Activated CD8-positive, alpha-beta memory T cell treated with anti-CD3 and anti-CD28 coated beads, Interleukin-2, amount 50 U/mL, for 4 hours (primary cell): Measurements from ENCODE around the gene DTHD1.

Experiments
- DNase-seq: peaks from one replicate; pipeline ENCODE4 v3.0.0-alpha.2; 2020

DTHD1 gene

DNA sequence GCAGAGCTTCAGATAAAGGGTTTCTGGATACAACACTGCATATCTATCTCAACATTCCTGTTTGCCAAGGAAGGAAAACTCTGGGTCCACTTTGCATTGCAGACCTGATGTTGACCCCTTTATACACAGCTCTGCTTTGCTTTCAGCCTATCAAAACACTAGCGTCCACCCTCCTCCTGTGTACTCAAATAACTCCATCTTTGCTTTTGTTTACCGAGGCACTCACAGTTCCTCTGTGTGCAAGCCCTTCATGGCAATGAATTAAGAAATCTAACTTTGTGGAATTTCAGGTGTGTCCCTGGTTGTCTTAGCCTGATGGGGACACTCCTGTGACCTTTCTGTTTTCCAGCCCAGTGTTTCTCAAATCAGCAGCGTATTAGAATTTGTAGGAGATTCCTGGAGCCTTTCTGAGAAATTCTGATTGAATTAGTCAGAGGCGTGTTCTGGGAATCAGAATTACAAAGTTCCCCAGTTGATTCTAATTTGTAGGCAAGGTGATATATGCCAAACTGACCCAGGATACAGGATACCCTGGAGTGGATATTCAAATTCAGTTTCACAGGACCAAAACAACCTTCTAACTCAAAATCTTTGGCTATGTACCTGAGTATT is 68.6 kb downstream of the DTHD1 start:
- no peak for DNase-seq

DNA sequence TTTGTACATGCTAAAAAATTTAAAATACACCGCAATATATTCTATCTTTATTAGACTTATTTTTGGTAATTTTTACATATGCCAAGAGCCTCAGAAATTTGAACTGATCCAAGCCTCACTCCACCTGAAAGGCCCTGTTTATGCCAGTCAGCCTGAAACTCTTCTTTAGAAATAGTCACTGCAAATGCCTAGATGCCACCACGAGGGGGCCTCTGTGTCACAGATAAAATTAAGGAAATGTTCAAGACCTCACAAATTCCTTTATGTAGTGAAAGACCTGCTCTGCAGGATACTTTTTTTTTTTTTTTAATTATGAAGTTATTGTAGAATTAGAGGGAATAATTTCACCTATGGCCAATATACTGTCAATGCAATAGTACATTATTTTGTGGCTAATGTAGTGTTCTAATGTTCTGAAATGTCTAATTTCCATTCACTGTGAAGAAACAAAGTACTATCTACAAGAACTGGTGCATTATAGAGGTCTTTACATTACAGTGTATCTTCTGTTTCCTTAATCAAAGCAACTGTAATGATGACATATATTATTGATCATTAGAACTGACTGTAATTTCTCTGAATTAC is 69.8 kb downstream of the DTHD1 start:
- peak; percentile 78 for DNase-seq

DNA sequence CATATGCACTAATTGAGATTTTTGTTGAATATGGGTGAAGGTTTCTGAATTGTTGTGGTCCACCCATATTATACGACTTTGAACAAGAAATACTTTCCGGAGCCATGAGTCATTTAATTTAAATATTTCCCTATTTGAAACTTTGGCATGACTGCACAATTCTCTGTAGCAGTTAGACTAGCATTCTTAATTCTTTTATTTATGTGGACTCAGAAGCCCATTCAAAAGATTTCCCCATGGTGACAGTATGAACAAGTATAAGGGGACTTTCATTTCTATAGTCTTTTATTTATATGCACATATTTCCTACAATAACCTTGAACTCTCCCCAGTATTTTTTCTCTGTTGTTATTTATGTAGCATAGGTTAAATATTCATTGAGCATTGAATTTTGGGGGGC is 72.6 kb downstream of the DTHD1 start:
- DNase-seq = no peak

DNA sequence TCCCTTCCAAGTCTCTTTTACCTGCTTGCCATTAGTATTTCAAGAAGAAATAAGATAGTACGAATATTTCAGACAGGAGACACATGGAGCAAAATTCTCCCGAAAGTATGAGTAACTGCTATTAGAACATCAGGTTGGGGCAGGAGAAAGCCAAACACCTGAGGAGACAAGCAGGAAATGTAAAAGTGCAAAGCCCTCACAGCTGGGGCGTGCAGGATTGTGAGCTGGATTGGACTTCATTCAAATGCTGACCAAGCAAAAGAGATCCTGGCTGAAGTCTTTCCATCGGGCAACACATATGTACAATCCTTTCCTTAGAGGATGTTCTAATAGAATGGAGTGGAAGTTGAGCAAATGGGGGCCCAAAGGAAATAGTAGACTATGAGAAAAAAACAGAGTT is 76.8 kb downstream of the DTHD1 start:
- no peak for DNase-seq

DNA sequence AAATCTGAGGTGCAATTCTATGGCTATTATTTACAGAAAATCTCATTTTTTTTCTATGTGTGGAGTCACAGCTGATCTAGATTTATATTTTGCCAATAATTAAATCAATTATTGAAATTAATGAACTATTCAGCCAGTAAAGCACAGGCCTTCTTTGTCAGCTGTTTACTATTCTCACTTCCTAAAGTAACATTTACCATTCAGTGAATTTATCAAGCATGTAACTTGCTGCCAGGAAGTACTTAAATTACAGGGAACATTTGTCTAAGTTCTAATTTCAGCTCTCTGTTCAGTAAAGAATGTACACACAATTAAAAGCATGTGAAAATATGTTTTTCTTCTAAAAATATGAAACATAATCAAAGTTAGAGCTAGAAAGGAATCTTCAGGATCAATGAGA is 79.3 kb downstream of the DTHD1 start:
- DNase-seq = no peak

DNA sequence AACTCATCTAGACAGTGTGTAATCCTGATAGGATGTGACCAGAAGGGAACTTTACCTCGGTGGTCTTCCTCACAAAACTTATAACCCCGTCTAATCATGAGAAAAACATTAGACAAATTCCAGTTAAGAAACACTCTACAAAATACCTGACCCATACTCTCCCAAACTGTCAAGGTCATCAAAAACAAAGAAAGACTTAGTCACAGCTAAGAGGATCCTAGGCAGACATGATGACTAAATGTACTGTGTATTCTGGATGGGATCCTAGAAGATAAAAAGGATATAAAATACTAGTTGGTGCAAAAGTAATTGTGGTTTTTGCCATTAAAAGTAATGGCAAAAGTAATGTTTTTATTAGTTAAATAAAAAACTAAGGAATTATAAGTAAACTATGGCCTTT is 81.6 kb downstream of the DTHD1 start:
- DNase-seq = no peak

DNA sequence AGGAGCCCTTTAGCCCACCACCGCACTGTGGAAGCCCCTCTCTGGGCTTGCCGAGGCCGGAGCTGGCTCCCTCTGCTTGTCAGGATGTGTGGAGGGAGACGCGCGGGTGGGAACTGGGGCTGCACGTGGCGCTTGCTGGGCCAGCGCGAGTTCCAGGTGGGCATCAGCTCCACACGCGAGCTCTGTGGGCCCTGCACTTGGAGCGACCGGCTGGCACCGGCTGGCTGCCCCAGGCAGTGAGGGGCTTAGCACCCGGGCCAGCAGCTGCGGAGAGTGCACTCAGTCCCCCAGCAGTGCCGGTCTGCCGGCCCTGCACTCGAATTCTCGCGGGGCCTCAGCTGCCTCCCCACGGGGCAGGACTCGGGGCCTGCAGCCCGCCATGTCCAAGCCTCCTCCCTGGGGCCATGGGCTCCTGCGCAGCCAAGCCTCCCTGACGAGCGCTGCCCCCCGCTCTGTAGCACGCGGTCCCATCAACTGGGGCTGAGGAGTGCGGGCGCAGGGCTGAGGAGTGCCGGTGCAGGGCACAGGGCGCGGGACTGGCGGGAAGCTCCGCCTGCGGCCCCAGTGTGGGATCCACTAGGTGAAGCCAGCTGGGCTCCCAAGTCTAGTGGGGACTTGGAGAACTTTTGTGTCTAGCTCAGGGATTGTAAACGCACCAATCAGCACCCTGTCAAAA is 93.6 kb downstream of the DTHD1 start:
- DNase-seq = no peak

DNA sequence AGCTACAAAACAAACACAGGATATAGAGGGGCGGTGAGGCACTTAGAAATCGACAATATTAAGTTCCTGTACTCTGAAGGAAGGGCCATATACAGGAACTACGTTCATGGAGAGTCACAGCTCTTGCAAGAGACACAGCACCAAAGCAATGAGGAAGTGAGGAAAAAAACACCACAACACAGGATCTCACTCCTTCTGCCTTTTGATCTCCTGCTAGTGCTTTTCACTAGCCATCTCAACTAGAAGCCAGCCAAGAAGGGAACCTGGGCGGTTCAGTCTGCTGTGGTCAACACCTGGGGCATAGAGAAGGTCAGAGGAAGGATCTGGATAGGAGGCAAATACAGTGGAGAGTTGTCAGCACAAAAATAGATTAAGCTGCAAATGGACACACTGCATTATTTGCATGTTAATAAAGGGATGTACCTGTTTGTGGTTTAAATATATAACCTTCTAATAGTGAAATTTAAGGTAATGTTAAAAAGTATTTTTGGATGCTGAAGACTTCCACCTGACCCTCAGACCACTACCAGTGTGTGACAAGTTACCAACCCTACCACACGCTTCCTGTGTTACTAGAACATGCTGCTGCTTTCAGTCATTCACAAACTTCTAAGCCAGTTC is 104.6 kb downstream of the DTHD1 start:
- no peak for DNase-seq

DNA sequence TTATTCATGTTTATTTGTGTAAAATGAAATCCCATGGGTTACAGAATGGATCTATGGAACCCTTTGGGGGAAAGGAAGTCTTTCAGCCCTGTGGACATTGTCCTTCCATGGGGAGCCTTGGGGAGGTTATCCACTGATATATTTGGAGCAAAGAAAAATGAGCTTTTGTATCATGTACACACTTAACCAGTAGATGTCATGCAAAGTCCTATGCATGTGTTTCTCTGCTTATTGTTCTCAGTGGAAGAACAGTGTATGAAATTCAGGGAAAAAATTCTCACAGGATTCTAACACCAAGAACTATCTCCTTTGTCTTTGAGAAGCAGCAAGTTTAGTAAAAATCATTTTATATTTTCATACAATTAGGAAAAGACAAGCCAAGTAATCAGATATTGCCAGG is 105.3 kb downstream of the DTHD1 start:
- DNase-seq = no peak

DNA sequence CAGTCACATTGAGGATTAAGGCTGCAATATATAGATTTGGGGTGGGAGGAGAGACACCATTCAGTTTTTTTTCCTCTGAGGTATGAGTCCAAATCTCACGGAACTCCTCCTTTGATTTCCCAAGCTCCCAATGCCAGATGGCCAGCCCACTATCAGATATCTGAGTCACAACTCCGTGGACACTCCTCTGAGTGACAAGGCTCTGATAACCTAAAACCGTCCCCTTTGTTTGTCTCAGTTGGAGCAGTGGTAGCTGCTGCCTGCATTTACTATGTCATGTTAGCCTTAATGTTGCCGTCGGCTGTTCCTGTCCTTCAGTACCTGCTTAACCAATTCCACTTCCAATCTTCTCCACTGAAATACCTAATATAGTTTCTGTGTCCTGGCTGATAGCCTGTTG is 107.3 kb downstream of the DTHD1 start:
- no peak for DNase-seq

DNA sequence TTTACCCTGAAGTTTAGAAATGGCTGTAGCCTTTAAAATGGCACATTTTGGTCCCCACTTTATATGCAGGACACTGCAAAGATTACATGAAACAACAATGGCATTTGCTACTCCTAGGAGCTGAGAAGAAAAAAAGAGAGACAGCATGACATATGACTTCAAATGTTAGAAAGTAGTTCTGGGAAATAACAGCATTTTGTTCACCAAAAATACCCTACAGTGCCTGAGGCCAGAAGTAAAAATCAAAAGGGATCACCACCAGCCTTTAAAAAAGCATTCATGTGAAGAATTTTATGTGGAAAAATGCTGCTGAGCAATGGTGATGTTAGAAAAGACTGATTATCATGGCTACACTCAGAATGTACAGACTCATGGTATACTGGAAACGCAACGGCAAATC is 110.0 kb downstream of the DTHD1 start:
- DNase-seq = no peak

DNA sequence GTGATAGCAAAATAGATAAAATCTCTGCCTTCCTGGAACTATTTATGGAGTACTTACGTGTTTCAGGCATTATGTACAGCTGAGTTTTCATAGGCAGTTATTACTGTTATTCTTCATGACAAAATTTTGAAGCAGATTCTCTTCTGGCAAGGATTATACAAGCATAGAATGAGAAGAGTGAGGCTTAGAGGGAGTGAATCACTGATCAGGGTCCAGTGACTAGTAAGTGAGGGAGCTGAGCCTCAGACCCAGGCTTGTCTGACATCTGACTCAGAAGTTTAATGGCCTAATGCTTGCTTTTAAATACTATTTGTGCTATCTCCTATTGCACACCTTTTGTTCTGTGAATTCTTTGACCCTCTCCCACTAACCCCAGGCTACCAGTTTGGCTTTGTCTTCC is 110.6 kb downstream of the DTHD1 start:
- no peak for DNase-seq

DNA sequence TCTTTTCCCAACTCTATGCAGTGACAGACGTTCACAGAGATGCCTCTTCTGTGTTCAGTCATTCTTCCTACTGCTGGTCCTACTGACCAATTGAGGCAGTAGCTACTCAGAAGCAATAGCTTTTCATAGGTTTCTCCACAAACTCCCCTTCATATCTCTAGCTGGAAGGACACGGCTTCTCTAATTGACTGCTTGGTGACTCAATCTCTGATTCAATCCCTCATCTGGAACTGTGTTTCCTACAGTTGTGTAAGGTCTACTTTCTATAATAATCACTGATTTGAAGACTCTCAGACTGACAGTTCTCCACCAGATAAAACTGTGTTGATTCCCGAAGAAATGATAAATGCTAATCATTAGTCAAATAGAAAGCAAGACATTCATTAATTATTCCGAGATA is 111.5 kb downstream of the DTHD1 start:
- DNase-seq = no peak
